Spinal cord (tissue), 10 donors: Measurements from ENCODE around the gene AJUBA. TPM values are rescaled to one million over a fixed set of nuclear protein-coding genes. Genes with fewer than 3 reads are reported as not detected.

Experiments
- DNase-seq, 6 donors: peaks; one replicate each; pipeline versions ENCODE4 v3.0.0 to v3.0.0-alpha.2; 2013 to 2015; ENCODE audit warnings: low spot score in 6 of 6, low read depth in 4 of 6
- H3K27ac ChIP-seq: one replicate; pipeline ENCODE4 v1.5.1; 2013; ENCODE audit warnings: low read depth, low read length, control low read depth
- H3K27me3 ChIP-seq: one replicate; pipeline ENCODE4 v1.6.1; 2013; ENCODE audit warnings: low read length; ENCODE audit not compliant: control insufficient read depth, insufficient read depth
- H3K36me3 ChIP-seq: one replicate; pipeline ENCODE4 v1.6.1; 2013; ENCODE audit warnings: low read length; ENCODE audit not compliant: control insufficient read depth, insufficient read depth
- H3K4me1 ChIP-seq: one replicate; pipeline ENCODE4 v1.6.1; 2013; ENCODE audit warnings: low read length; ENCODE audit not compliant: control insufficient read depth, insufficient read depth
- H3K4me3 ChIP-seq: one replicate; pipeline ENCODE4 v1.5.1; 2013; ENCODE audit warnings: low read depth, low read length, control low read depth
- H3K9me3 ChIP-seq: one replicate; pipeline ENCODE4 v1.6.1; 2013; ENCODE audit warnings: low read length; ENCODE audit not compliant: control insufficient read depth, insufficient read depth
- WGBS: methylation state at CpG from one replicate; pipeline ENCODE4 v1.1.5; 2013; ENCODE audit warnings: missing lambda C conversion rate; ENCODE audit not compliant: insufficient coverage; 5-methylcytosine and 5-hydroxymethylcytosine counted together
- long read RNA-seq, 4 donors: transcript quantifications; one replicate each; lab custom pipeline, GENCODE V29; 2026
- polyA plus RNA-seq, 2 donors: library from polyadenylated mRNA; unstranded; fragments of 120-200 nt; gene quantifications; one replicate each; pipeline ENCODE4 v1.2.1, GENCODE V29; 2013; ENCODE audit not compliant: insufficient read length in 2 of 2
- total RNA-seq, 2 donors: library from RNA; depleted of rRNA in 1 of 2; stranded (reverse); fragments of 120-200 nt in 1 of 2; fragments of >200 nt in 1 of 2; gene quantifications; one replicate each; pipeline versions ENCODE4 v1.2.3 to v1.2.4, GENCODE V29; 2013 to 2014
- donor health status: healthy.

AJUBA gene
- total RNA-seq (10 to 100 TPM; 11.1 to 27.7 TPM), polyA plus RNA-seq (10 to 100 TPM in 1 of 2 donors, 1 to 10 TPM in 1; 7.6 to 13.3 TPM)
- long read RNA-seq, donor 1, full-length matches to known transcripts = 2 of 2 reads
- long read RNA-seq, donor 1, partial matches to known transcripts = 0 of 2 reads
- long read RNA-seq, donor 1, other reads (novel, unspliced or antisense) = 0 of 2 reads
- long read RNA-seq, donor 2, partial matches to known transcripts = 0 of 1 reads
- long read RNA-seq, donor 2, other reads (novel, unspliced or antisense) = 0 of 1 reads
- long read RNA-seq, donor 3, full-length matches to known transcripts = 2 of 2 reads
- long read RNA-seq, donor 3, partial matches to known transcripts = 0 of 2 reads
- long read RNA-seq, donor 3, other reads (novel, unspliced or antisense) = 0 of 2 reads
- long read RNA-seq, donor 4, full-length matches to known transcripts = 6 of 6 reads
- long read RNA-seq, donor 4, partial matches to known transcripts = 0 of 6 reads
- long read RNA-seq, donor 4, other reads (novel, unspliced or antisense) = 0 of 6 reads

- WGBS = under 1% methylated on average over 48 of the region's 48 CpGs
- H3K4me1 ChIP-seq = peaks cover 43% of the 10 kb centered on the region
- peak within 1 kb of the TSS; percentile 94 for H3K27ac ChIP-seq
- DNase-seq = peak in 5 of 6 donors; percentile 76 to 96 (median 84)
- H3K4me3 ChIP-seq = peak within 1 kb of the TSS; percentile 90
- H3K27me3 ChIP-seq = peaks cover 24% of the 10 kb centered on the region
- H3K36me3 ChIP-seq = peaks cover 10% of the 10 kb centered on the region
- no peaks in the 10 kb centered on the region for H3K9me3 ChIP-seq
These were observed at the start of gene AJUBA for GRCh38 chr14:22982477-22983245. Gene AJUBA, minus strand, starts transcription at chr14:22982551. Its CDS starts 285 bp downstream, at chr14:22982266.

GRCh38 chr14:23030936-23031335 lies 48.6 kb upstream of the AJUBA start:
- 94% methylated on average over 4 of the region's 4 CpGs for WGBS
- Histone ChIP-seq H3K9me3 (no peaks in the 10 kb centered on the region), H3K4me3 (no peak overlapping the region), H3K4me1 (peaks cover 17% of the 10 kb centered on the region), H3K36me3 (peaks cover 49% of the 10 kb centered on the region), H3K27ac (no peak overlapping the region), H3K27me3 (no peaks in the 10 kb centered on the region)
- DNase-seq = no peak

DNA sequence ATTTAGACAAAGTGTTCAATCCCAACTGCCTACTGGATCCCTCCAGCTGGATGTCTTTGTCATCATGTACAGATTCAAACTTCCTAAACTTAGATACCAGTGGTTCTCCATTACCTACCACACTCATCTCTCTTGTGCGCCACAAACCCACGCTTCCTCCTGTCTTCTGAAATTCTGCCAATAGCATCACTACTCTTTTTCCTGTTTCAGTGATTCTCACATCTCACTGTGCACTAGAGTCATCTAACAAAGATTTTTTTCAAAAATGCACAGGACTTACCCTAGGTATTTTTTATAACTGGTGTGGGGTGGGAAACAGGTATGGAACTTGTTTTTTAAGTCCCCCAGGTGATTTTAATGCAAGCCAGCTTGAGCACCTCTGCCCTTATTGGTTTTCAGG lies 46.4 kb upstream of the AJUBA start:
- no peak for DNase-seq
- H3K27me3 ChIP-seq = no peaks in the 10 kb centered on the region
- H3K9me3 ChIP-seq = no peaks in the 10 kb centered on the region
- H3K4me1 ChIP-seq = peaks cover 21% of the 10 kb centered on the region
- H3K4me3 ChIP-seq = no peak overlapping the region
- H3K36me3 ChIP-seq = peaks cover 57% of the 10 kb centered on the region
- no peak overlapping the region for H3K27ac ChIP-seq
- 86% methylated on average over 2 of the region's 2 CpGs for WGBS

- H3K36me3 ChIP-seq = peaks cover 27% of the 10 kb centered on the region
- peak in 2 of 6 donors; percentile 39 to 65 for DNase-seq
- no peaks in the 10 kb centered on the region for H3K27me3 ChIP-seq
- H3K4me3 ChIP-seq = no peak overlapping the region
- no peak overlapping the region for H3K27ac ChIP-seq
- H3K4me1 ChIP-seq = peaks cover 16% of the 10 kb centered on the region
- no peaks in the 10 kb centered on the region for H3K9me3 ChIP-seq
- WGBS = 28% methylated on average over 3 of the region's 4 CpGs
These were observed 42.9 kb upstream of the AJUBA start for GRCh38 chr14:23025151-23025814.

DNA sequence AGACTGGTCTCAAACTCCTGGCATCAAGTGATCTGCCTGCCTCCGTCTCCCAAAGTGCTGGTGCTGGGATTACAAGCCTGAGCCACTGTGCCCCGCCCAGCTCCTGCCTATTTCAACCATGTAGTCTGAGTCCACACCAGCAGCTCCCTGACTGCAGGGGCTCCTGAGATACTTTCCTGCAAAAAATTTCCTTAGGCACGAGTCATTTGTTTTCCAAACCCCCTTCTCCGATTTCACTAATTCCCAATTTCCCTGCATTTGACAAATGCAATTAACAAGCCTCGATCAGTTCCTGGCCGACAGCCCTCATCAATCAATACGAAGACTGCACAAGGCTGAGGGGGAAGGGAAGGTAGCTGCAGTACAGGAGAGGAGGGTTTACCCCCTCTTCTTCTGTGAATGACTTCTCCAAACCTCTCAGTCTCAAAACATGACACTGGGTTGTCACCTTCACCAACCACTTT lies 42.3 kb upstream of the AJUBA start:
- Histone ChIP-seq H3K9me3 (no peaks in the 10 kb centered on the region), H3K4me3 (no peak overlapping the region), H3K27me3 (no peaks in the 10 kb centered on the region), H3K36me3 (peaks cover 26% of the 10 kb centered on the region), H3K4me1 (peaks cover 16% of the 10 kb centered on the region), H3K27ac (no peak overlapping the region)
- WGBS = 53% methylated on average over 3 of the region's 7 CpGs
- peak in 1 of 6 donors; percentile 33 for DNase-seq

- Histone ChIP-seq H3K27me3 (no peaks in the 10 kb centered on the region), H3K4me3 (no peak overlapping the region), H3K27ac (no peak overlapping the region), H3K4me1 (peaks cover 16% of the 10 kb centered on the region), H3K36me3 (peaks cover 18% of the 10 kb centered on the region), H3K9me3 (no peaks in the 10 kb centered on the region)
- no CpG with 5 or more reads among the region's 2 CpGs for WGBS
- DNase-seq = no peak
These were observed 41.4 kb upstream of the AJUBA start for GRCh38 chr14:23023795-23024152.

DNA sequence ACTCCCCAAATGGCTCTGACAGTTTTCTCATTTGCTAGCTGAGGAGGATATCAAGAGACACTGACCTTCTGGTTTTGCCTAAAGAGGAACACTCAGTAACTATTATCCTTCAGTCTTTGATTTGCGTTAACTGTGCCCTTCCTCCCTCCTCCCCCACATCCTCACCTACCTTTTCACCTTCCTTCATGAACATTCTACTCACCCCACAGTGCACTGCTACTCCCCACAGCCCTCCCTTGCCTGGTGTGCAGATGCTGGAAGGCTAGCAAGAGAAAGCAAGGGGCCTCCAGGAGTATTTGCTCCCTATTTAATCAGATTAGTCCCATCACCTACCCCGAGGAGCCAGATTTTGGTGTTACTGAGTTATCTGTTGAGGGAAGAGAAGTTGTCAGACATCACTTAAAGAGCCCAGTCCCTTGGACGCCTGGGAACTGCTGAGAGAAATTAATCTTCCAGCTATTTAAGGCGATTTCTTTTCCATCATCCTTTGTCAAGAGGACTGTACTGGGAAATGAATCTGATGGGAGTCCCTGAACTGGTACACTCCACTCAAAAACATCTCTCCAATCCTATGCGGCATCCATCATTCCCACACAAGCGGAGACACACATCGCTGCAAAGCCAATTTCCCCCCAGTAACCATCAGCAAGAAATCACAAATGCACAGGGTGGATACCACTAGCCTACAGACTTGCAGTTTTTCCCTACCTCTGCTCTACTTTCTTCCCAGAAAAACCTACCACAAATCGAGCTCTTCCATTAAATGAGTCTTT lies 40.9 kb upstream of the AJUBA start:
- H3K27me3 ChIP-seq = no peaks in the 10 kb centered on the region
- H3K36me3 ChIP-seq = peaks cover 16% of the 10 kb centered on the region
- no peak overlapping the region for H3K4me3 ChIP-seq
- 72% methylated on average over 4 of the region's 8 CpGs for WGBS
- H3K27ac ChIP-seq = no peak overlapping the region
- H3K9me3 ChIP-seq = no peaks in the 10 kb centered on the region
- DNase-seq = peak in 1 of 6 donors; percentile 51
- peaks cover 16% of the 10 kb centered on the region for H3K4me1 ChIP-seq

DNA sequence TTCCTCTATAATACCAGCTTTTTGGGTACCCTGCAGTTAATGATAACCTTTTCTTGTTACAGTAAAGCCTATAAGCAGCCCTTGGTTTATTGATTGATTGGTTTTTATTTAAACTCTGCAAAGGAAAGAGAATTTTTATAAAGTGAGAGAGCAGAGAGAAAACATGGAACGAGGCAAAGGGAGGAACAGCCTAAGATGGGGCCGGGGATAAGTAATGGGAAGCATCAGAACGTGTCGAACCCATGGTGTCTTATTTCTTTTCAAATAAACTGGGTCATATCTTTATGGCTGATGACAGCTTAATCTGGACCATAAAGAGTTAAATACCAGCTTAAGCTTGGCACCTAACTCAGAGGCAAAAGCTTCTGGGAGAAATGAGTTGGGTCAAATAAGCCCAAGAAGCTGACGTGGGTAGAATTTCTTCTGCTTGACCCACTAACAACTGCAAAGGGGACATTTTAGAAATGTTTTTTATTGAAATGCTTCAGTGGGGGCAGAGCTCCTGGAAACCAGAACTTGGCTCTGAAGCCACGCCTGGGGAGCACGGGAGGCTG lies 39.6 kb upstream of the AJUBA start:
- Histone ChIP-seq H3K9me3 (no peaks in the 10 kb centered on the region), H3K36me3 (peaks cover 14% of the 10 kb centered on the region), H3K4me3 (no peak overlapping the region), H3K4me1 (peaks cover 16% of the 10 kb centered on the region), H3K27me3 (no peaks in the 10 kb centered on the region), H3K27ac (no peak overlapping the region)
- WGBS = 53% methylated on average over 6 of the region's 7 CpGs
- peak in 1 of 6 donors; percentile 57 for DNase-seq
